ENCODE measurements around the gene MIGA2. TPM values are rescaled to one million over a fixed set of nuclear protein-coding genes. Genes with fewer than 3 reads are reported as not detected.

MIGA2 gene
- total and polyA plus RNA-seq, 9 of the 15 experiments (the other 6 are each of a cell fraction or from before 2014, with no cell fraction given), result 0.15 to 54.1 (median 18.0) TPM

GRCh38 chr9:129023036-129023907 lies 13.2 kb upstream of the MIGA2 start (continued):
- TF ChIP-seq E2F8 (IDR thresholded peaks at IDR 0.05; ENCODE audit: low read depth, partially characterized antibody) (no peak), TBL1XR1 (IDR thresholded peaks at IDR 0.05; ENCODE audit: low read length in 2 of 2) (peak in 1 of 2 experiments; percentile 56; a peak in 2 of 4 replicates), MEF2A (IDR thresholded peaks at IDR 0.05; ENCODE audit: control insufficient read depth, low read depth, low read length) (no peak), RBFOX2 (IDR thresholded peaks at IDR 0.05; ENCODE audit: low read depth, low read length) (peak; percentile 53), STAT5B (CRISPR knock-in tag; IDR thresholded peaks at IDR 0.05) (no peak), E2F3 (CRISPR knock-in tag; IDR thresholded peaks at IDR 0.05) (0 out of 2 replicates have a peak, but pooled peaks have one; percentile 15), PURB (CRISPR knock-in tag; IDR thresholded peaks at IDR 0.05; ENCODE audit: low read depth) (no peak), ZNF830 (CRISPR knock-in tag; IDR thresholded peaks at IDR 0.05) (no peak), FOSL1 (tag; conservative IDR thresholded peaks at IDR 0.05) (peak; percentile 88), SPI1 (IDR thresholded peaks at IDR 0.05; ENCODE audit: borderline replicate concordance, low read depth, low read length) (no peak), ID3 (CRISPR knock-in tag; IDR thresholded peaks at IDR 0.05) (no peak), ID3 (tag; IDR thresholded peaks at IDR 0.05) (peak; percentile 63; the same call in 1 of the 2 replicates), CBX1 (IDR thresholded peaks at IDR 0.05; ENCODE audit: low read depth) (peak; percentile 98), KLF16 (IDR thresholded peaks at IDR 0.05) (0 out of 2 replicates have a peak, but pooled peaks have one; percentile 4), HBP1 (CRISPR knock-in tag; IDR thresholded peaks at IDR 0.05) (no peak), NR2C1 (IDR thresholded peaks at IDR 0.05) (peak; percentile 66), NR2C1 (tag; IDR thresholded peaks at IDR 0.05) (peak; percentile 66), ZNF133 (CRISPR knock-in tag; IDR thresholded peaks at IDR 0.05) (no peak), ZEB2 (IDR thresholded peaks at IDR 0.05) (peak; percentile 47; the same call in 1 of the 2 replicates), MIER1 (IDR thresholded peaks at IDR 0.05; ENCODE audit: low read depth) (0 out of 2 replicates have a peak, but pooled peaks have one; percentile 20), NUFIP1 (IDR thresholded peaks at IDR 0.05; ENCODE audit: partially characterized antibody) (no peak), HSF4 (CRISPR knock-in tag; IDR thresholded peaks at IDR 0.05; ENCODE audit: borderline replicate concordance) (no peak), SETDB1 (IDR thresholded peaks at IDR 0.05; ENCODE audit: low read length) (no peak), PTBP1 (IDR thresholded peaks at IDR 0.05; ENCODE audit: low read depth, low read length) (peak; percentile 99), MECOM (CRISPR knock-in tag; IDR thresholded peaks at IDR 0.05) (no peak)
